ENCODE measurements around the gene ACTR6.
A peak's percentile ranks its signal among the peaks of the same experiment; 100 is the strongest.
"Not testable (repeated sequence)": the region's sequence is repeated elsewhere in the genome, so short reads cannot be mapped to it uniquely, and the experiment has no call there.

The ACTR6 gene

GRCh38 chr12:100185361-100185894, 15.2 kb upstream of the ACTR6 start:
- peak in 1 of 2 donors; percentile 4 for DNase-seq

DNA sequence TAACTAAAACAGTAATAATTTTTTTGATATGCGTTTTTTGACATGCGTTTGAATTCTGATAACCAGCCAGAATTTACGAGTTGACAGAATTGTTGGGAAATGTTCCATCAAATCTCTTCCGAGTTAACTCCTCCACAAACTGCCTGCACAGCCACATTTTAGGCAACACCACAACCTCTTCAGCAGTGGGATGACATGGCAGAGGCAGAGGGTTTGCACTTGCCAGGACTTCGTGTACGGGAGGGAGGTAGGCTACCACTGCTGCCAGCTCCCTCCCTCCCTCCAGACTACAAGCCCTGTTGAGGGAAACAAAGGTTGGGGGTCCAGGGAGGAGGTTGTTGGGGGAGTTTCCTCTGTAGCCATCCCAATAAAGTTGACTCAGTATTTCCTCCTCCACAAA, 14.5 kb upstream of the ACTR6 start:
- DNase-seq, result no peak

- DNase-seq, result no peak
Observed at GRCh38 chr12:100187068-100187467, 13.5 kb upstream of the ACTR6 start.

- no peak for DNase-seq
Observed at GRCh38 chr12:100187857-100188519, 12.6 kb upstream of the ACTR6 start.

DNA sequence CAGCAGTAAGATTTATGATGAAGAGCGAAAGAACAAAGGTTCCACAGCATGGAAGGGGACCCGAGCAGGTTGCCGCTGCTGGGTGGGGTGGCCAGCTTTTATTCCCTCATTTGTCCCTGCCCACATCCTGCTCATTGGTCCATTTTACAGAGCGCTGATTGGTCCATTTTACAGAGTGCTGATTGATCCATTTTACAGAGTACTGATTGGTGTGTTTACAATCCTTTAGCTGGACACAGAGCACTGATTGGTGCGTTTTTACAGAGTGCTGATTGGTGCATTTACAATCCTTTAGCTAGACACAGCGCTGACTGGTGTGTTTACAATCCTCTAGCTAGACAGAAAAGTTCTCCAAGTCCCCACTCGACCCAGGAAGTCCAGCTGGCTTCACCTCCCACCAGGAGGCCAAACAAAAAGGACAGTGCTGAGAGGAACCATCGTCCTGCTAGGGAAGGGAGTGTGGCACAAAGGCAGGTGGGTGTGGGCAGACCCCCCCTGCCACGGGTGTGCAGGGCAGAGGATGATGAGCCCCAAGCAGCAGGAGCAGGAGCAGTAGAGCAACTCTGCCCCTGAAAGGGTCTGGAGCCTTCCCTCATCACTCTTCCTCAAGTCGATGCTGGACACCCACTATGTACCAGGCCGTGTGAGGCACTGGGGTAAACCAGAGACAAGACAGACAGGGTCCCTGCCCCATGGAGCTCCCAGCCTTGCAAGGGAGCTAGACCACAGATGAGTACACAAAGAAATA, 11.6 kb upstream of the ACTR6 start:
- not testable (repeated sequence) for DNase-seq

GRCh38 chr12:100189636-100190394, 10.8 kb upstream of the ACTR6 start:
- DNase-seq, result no peak

DNA sequence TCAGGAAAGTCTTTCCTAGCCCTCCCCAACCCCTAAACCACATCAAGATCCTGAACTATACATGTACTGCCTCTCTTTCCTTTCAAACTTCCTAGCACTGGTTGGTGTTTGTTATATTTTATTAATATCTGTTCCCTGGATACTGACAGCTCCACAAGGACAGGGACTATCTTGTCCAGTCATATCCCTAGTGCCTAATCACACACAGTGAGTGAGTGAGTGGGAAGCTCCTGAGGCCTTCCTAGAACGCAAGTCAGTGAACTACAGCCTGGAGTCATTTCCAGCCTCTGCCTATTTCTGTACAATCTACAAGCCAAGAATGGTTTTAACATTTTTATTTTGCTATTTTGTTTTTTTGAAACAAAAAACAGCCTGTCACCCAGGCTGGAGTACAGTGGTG, 7.5 kb upstream of the ACTR6 start:
- DNase-seq, result no peak

DNA sequence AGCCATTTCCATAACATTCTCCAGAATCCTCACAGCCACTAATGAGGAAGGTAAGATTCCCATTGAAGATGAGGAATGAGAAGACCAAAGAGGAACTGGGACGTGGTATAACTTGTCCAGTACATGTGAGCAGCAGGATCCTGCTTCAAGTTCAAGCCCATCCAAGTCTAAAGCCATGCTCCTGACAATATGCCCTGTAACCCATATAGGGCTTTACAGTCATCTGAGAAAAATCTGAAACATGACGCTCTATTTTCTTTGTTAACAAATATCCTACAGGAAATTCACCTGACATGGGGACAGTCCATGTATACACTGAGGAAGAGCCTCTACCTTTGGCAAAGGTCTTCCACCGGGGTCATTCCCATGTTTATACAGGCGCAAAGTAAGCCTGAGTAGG, 3.1 kb upstream of the ACTR6 start:
- DNase-seq, result no peak

- DNase-seq, result no peak
Observed at GRCh38 chr12:100199023-100199346, 1.6 kb upstream of the ACTR6 start.

DNA sequence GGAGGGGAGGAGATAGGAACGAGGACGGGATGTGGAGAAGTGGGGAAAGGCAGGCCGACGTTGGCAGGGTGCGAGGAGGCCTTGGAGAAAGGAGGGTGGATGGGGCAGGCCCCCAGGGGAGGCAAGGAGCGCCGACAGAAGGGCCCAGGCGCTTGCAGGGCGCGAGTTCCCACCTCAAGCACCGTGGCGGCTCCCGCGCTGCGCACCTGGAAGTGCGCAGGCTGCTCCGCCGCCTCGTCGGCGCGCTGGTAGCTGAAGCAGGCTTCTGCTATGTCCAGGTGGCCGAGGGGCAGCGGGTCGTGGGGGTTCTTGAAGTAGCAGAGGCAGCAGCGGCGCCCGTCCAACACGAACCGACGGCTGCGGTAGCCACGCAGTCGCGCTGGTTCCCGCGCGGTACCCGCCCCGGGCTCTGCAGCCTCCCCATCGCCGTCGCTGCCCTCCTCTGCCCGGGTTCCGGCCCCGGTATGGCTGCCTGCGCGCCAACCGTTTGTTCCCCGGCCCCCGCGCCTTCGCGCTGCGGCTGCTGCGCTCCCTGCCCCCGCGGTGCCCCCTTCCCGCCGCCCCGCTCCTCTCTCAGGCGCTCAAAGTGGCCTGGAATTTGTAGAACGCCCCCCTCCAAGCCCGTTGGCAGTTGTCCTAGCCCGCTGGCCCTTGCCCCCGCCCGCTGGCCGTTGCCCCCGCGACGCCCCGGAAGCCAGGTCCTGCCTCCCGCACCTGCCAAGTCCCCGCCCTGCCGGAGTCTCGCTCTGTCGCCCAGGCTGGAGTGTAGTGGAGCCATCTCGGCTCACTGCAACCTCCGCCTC, 1.1 kb upstream of the ACTR6 start:
- DNase-seq, result peak; percentile 13 to 24

GRCh38 chr12:100201604-100202423, 1.2 kb downstream of the ACTR6 start:
- DNase-seq, result no peak

- no peak for DNase-seq
Observed at GRCh38 chr12:100207311-100207710, 6.7 kb downstream of the ACTR6 start.

GRCh38 chr12:100208834-100209233, 8.2 kb downstream of the ACTR6 start:
- no peak for DNase-seq

DNA sequence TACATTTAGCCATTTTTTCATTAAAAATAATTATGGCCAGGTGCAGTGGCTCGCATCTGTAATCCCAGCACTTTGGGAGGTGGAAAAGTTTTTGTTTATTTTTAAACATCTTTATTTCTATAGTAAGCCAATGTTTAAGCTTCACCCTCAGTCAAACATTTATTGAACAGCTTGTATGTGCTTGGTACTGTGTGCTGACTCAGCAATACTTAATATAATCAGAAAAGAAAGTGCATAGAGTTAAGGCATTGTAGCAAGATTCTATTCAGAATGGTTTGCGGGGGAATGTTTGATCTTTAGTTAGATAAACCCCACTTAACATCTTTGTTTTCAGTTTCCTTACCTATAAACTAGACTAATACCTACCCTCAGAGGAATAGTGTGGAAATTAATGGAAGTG, 11.1 kb downstream of the ACTR6 start:
- no peak for DNase-seq

GRCh38 chr12:100213016-100213891, 12.6 kb downstream of the ACTR6 start:
- no peak for DNase-seq

DNA sequence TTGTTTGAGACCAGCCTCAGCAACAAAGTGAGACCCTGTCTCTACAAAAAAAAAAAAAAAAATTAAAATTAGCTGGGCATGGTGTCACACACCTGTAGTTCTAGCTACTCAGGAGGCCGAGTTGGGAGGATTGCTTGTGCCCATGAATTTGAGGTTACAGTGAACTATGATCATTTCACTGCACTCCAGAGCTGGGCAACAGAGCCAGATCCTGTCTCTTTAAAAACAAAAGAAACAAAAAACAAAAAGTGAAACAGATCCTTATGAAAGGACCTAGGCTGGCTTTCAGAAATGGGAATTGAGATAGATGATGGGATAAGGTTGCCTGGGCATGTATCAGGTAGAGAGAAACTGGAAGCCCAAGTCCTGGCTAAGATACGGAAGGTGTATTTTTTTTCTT, 13.9 kb downstream of the ACTR6 start:
- no peak for DNase-seq

DNA sequence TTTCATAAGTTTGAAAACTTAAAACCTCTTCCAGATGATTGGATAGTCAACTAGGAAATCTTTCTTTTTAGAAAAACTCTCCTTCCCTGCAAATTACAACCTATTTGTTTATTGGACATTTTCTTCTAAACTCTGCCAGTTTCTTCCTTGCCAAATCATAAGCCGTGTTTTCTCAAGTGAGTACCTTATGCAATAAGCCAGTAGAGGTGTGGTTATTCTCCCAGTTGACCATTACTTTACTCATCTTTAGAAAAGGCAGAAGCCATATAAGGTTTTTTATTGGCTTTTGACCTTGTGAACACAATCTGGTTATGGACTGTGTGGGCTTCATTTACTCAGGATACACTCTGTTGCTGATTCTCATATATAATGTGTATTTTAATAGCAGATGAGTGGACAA, 14.6 kb downstream of the ACTR6 start:
- no peak for DNase-seq

DNA sequence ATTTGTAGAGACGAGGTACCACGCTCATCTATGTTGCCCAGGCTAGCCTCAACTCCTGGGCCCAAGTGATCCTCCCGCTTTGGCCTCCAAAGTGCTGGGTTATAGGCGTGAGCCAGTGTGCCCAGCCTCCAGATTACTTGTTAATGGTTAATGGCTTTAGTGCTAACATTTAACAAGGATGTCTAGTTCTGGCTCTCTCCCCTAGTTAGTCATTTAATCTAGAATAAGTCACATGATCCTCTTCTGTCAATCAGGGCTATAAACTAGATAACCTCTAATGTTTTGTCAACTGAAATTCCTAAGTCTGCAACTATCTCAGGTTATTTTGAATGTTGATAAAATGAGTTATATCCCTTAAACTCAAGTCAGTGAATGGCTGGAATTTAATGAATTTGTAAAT, 15.7 kb downstream of the ACTR6 start:
- no peak for DNase-seq

- DNase-seq, result no peak
Observed at GRCh38 chr12:100219328-100220109, 18.9 kb downstream of the ACTR6 start.

- DNase-seq, result no peak
Observed at GRCh38 chr12:100221523-100221922, 20.9 kb downstream of the ACTR6 start.
